SH-SY5Y (cell line): ENCODE results near the gene DST.

Experiments used
- GATA2 ChIP-seq: IDR thresholded peaks from 2 replicates; pipeline ENCODE4 v1.6.1; 2011; ENCODE audit warnings: mild to moderate bottlenecking, low read depth, low read length
- GATA3 ChIP-seq: IDR thresholded peaks from 2 replicates; pipeline ENCODE4 v1.6.1; 2011; ENCODE audit warnings: low read depth, mild to moderate bottlenecking, low read length, moderate library complexity

DNA sequence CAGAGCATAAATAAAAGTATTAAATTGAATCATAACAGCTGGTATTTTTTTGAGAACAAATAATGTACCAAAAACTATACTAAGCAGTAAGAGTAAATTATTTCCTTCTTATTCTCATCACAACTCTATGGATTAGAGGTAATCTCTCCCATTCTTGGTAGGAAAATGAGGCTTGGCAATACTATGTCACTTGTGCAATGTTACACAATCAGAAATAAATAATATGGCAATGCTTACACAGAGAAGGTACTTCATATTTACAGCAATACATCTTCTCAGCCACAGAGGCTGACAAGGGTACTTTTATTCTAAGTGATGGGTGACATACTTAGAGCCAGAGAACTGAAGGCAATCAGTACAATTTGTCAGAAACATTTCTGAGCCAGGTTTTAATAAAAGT is 3.9 kb downstream of the DST start:
- TF ChIP-seq GATA2 (no peak), GATA3 (no peak)
